Fibroblast of villous mesenchyme (primary cell): ENCODE measurements around the gene EXOC3L1. TPM values are rescaled to one million over a fixed set of nuclear protein-coding genes. Genes with fewer than 3 reads are reported as not detected.
A peak's percentile ranks its signal among the peaks of the same experiment; 100 is the strongest.

Experiments
- DNase-seq: peaks from one replicate; pipeline ENCODE4 v3.0.0-alpha.2; 2010; ENCODE audit warnings: low read depth
- H3K4me3 ChIP-seq: 2 replicates; pipeline ENCODE4 v1.5.1; 2011; ENCODE audit warnings: low read depth, mild to moderate bottlenecking, low read length
- CTCF ChIP-seq: IDR thresholded peaks from 2 replicates; pipeline ENCODE4 v1.5.1; 2012; ENCODE audit warnings: low read depth, mild to moderate bottlenecking, low read length; ENCODE audit not compliant: insufficient read depth
- total RNA-seq: library from RNA; depleted of rRNA; stranded (reverse); fragments of >200 nt; gene quantifications from 2 replicates; pipeline ENCODE4 v1.2.3, GENCODE V29; 2012

The EXOC3L1 gene
- total RNA-seq, 1 donor, result not detected

- TF ChIP-seq CTCF, result no peak
- no peak for DNase-seq
- H3K4me3 ChIP-seq, result no peak overlapping the region
Observed at GRCh38 chr16:67202426-67202825, 12.5 kb upstream of the EXOC3L1 start.

- no peak for DNase-seq
- no peak for TF ChIP-seq CTCF
- no peak overlapping the region for H3K4me3 ChIP-seq
Observed at GRCh38 chr16:67201411-67202345, 11.7 kb upstream of the EXOC3L1 start.

GRCh38 chr16:67200491-67200890, 10.6 kb upstream of the EXOC3L1 start:
- H3K4me3 ChIP-seq, result no peak overlapping the region
- no peak for DNase-seq
- no peak for TF ChIP-seq CTCF

GRCh38 chr16:67199808-67200198, 9.9 kb upstream of the EXOC3L1 start:
- no peak for TF ChIP-seq CTCF

GRCh38 chr16:67199011-67199807, 9.3 kb upstream of the EXOC3L1 start, which contains the start of gene ELMO3:
Gene ELMO3 (plus strand): TSS chr16:67199131. CDS start chr16:67199327, 196 bp downstream.
- no peak for DNase-seq
- TF ChIP-seq CTCF, result peak; percentile 32
- H3K4me3 ChIP-seq, result no peak within 1 kb of the TSS

More at GRCh38 chr16:67199808-67200198, 9.9 kb upstream of the EXOC3L1 start:
- H3K4me3 ChIP-seq, result no peak overlapping the region
- no peak for DNase-seq

GRCh38 chr16:67198238-67198734, 8.3 kb upstream of the EXOC3L1 start:
- H3K4me3 ChIP-seq, result no peak overlapping the region
- TF ChIP-seq CTCF, result peak; percentile 56
- DNase-seq, result no peak
